Stimulated activated CD8-positive, alpha-beta memory T cell treated with anti-CD3 and anti-CD28 coated beads, Interleukin-7, amount 100 ng/mL, for 1 hour (primary cell): ENCODE data around the gene ARHGEF16.

Source experiments
- DNase-seq, 2 donors: peaks; one replicate each; pipeline ENCODE4 v3.0.0-alpha.2; 2020; ENCODE audit warnings: low read depth in 2 of 2

The ARHGEF16 gene

GRCh38 chr1:3422638-3423037 lies 31.8 kb upstream of the ARHGEF16 start:
- DNase-seq = no peak

- no peak for DNase-seq
Observed at GRCh38 chr1:3423245-3423829, 31.1 kb upstream of the ARHGEF16 start.

- no peak for DNase-seq
Observed at GRCh38 chr1:3423896-3424611, 30.4 kb upstream of the ARHGEF16 start.

- no peak for DNase-seq
Observed at GRCh38 chr1:3425486-3426215, 28.8 kb upstream of the ARHGEF16 start.

GRCh38 chr1:3426956-3427535 lies 27.4 kb upstream of the ARHGEF16 start:
- DNase-seq = no peak

- DNase-seq = no peak
Observed at GRCh38 chr1:3427711-3428704, 26.5 kb upstream of the ARHGEF16 start.

- DNase-seq = no peak
Observed at GRCh38 chr1:3428899-3429298, 25.6 kb upstream of the ARHGEF16 start.

GRCh38 chr1:3429320-3429719 lies 25.1 kb upstream of the ARHGEF16 start:
- no peak for DNase-seq

GRCh38 chr1:3429766-3430165 lies 24.7 kb upstream of the ARHGEF16 start:
- no peak for DNase-seq

- DNase-seq = no peak
Observed at GRCh38 chr1:3430406-3430805, 24.1 kb upstream of the ARHGEF16 start.

GRCh38 chr1:3430820-3431219 lies 23.6 kb upstream of the ARHGEF16 start:
- DNase-seq = no peak

GRCh38 chr1:3431266-3431665 lies 23.2 kb upstream of the ARHGEF16 start:
- no peak for DNase-seq

GRCh38 chr1:3431686-3432085 lies 22.8 kb upstream of the ARHGEF16 start:
- DNase-seq = no peak

- DNase-seq = no peak
Observed at GRCh38 chr1:3432306-3432705, 22.2 kb upstream of the ARHGEF16 start.

- DNase-seq = no peak
Observed at GRCh38 chr1:3433076-3433475, 21.4 kb upstream of the ARHGEF16 start.

- DNase-seq = no peak
Observed at GRCh38 chr1:3433596-3434320, 20.7 kb upstream of the ARHGEF16 start.

GRCh38 chr1:3434406-3435110 lies 19.9 kb upstream of the ARHGEF16 start:
- DNase-seq = no peak

- DNase-seq = no peak
Observed at GRCh38 chr1:3435666-3436065, 18.8 kb upstream of the ARHGEF16 start.

GRCh38 chr1:3436451-3436850 lies 18.0 kb upstream of the ARHGEF16 start:
- no peak for DNase-seq

- DNase-seq = no peak
Observed at GRCh38 chr1:3436901-3437300, 17.6 kb upstream of the ARHGEF16 start.
